GM20000 (cell line): ENCODE results near the gene ZNF586.

ENCODE experiments used
- DNase-seq: peaks from one replicate; pipeline ENCODE4 v3.0.0; 2012; ENCODE audit warnings: low spot score
- CTCF ChIP-seq: IDR thresholded peaks from 2 replicates; pipeline ENCODE4 v1.5.1; 2012; ENCODE audit warnings: mild to moderate bottlenecking, control low read depth; ENCODE audit errors: extremely low read depth, missing control alignments

Gene ZNF586

GRCh38 chr19:57748029-57748428, 21.4 kb upstream of the ZNF586 start:
- DNase-seq, result no peak
- no peak for TF ChIP-seq CTCF

- DNase-seq, result no peak
- no peak for TF ChIP-seq CTCF
Observed at GRCh38 chr19:57754091-57754673, 15.3 kb upstream of the ZNF586 start.

- TF ChIP-seq CTCF, result no peak
- DNase-seq, result no peak
Observed at GRCh38 chr19:57755031-57755430, 14.4 kb upstream of the ZNF586 start.

- no peak for TF ChIP-seq CTCF
- no peak for DNase-seq
Observed at GRCh38 chr19:57757941-57758340, 11.5 kb upstream of the ZNF586 start.

GRCh38 chr19:57759096-57759495, 10.4 kb upstream of the ZNF586 start:
- no peak for DNase-seq
- TF ChIP-seq CTCF, result no peak

GRCh38 chr19:57771417-57771816, 1.9 kb downstream of the ZNF586 start:
- DNase-seq, result no peak
- no peak for TF ChIP-seq CTCF

- no peak for DNase-seq
- no peak for TF ChIP-seq CTCF
Observed at GRCh38 chr19:57773488-57773887, 4.0 kb downstream of the ZNF586 start.
